GM18507 (cell line): ENCODE results near the gene GRHL3.

Experiments used
- DNase-seq: peaks from one replicate; pipeline ENCODE4 v3.0.0; 2011; ENCODE audit warnings: low read depth; ENCODE audit not compliant: insufficient read length; ENCODE audit errors: extremely low spot score
- FAIRE-seq: peaks from 2 replicates; lab custom pipeline; 2011; peaks lifted over from hg19 to GRCh38; lab: Jason Lieb, UNC

Gene GRHL3

DNA sequence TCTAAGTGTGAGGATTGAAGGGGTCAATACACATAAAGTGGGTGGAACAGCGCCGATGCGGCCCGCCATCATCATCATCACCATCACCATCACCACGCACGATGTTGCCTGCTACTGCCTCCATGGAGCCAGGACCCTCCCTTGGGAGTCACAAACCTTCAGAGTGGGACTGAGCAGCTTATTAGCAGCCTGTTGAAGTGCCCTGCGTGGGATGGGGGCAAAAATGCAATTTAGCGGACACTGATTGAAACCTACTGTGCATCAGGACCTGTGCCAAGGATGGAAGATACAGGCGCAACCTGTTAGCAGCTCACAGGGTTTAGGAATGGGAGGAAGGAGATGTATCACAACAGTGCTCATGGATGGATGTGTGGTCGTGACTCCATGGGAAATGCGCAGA, 67.8 kb downstream of the GRHL3 start:
- no peak for FAIRE-seq
- DNase-seq = no peak

- FAIRE-seq = no peak
Measured at GRCh38 chr1:24387636-24388175, 68.5 kb downstream of the GRHL3 start.

DNA sequence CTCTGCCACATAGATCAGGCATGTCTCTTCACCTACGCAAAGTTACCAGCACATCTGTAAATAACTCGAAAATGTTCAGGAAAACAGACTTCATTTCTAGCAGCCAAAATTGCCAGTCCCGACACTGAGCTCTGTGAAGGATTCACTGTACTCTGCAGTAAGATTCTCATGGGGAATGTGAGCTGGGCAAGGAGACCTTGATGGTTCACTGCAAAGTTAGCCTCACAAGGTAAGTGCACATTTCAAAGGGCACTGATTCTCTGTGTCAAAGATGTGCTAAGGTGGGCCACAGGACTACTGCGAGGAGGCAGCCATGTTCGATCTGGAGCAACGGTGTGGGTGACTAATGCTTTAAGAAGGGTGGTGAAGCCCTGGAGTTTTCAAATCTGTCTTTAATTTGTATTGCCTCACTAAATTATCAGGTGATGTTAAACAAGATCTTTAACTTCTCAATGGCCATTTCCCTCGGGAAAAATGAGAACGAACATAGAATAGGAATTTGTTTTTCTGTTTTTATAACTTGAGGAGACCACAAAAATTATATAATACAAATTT, 69.3 kb downstream of the GRHL3 start:
- no peak for FAIRE-seq
- no peak for DNase-seq

More at GRCh38 chr1:24387636-24388175, 68.5 kb downstream of the GRHL3 start:
- no peak for DNase-seq

- DNase-seq = no peak
- no peak for FAIRE-seq
Measured at GRCh38 chr1:24389231-24389678, 70.1 kb downstream of the GRHL3 start.

DNA sequence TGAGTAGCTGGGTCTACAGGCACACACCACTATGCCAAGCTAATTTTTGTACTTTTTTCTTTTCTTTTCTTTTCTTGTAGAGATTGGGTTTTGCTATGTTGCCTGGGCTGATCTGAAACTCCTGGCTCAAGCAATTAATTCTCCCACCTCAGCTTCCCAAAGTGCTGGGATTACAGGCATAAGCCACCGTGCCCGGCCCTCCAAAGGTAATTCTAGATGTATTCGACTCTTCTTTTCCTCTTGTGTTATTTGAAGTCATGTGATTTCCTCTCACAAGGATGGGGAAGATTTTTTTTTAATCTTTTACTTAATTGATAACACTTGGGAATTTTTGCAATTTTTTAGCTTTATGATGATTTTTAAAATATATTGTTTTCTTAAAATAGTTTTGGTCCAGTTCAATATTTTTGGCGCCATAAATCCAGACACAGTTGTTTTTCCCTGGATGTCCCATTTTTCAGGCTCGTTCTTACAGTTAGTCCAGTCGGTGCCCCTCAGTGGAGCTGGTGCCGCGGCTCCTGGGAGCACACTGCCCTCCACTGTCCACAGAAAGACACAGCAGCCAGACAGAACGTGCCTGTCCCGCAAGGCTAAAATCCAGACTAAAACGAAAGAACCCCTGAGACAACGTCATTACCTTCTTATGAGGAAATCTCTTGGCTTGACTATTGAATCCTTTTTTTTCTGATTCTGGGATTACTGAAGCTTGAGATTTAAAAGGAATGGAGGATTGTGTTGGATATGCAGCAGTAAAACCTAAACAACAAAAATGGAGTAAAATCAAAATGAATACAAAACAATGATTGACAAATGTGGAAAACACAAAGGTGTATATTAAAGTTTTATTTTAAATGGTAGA, 72.0 kb downstream of the GRHL3 start:
- no peak for FAIRE-seq
- DNase-seq = no peak

GRCh38 chr1:24391882-24392603, 72.9 kb downstream of the GRHL3 start:
- DNase-seq (no peak), FAIRE-seq (peak; percentile 90)

- no peak for DNase-seq
- FAIRE-seq = no peak
Measured at GRCh38 chr1:24392604-24392946, 73.4 kb downstream of the GRHL3 start.

DNA sequence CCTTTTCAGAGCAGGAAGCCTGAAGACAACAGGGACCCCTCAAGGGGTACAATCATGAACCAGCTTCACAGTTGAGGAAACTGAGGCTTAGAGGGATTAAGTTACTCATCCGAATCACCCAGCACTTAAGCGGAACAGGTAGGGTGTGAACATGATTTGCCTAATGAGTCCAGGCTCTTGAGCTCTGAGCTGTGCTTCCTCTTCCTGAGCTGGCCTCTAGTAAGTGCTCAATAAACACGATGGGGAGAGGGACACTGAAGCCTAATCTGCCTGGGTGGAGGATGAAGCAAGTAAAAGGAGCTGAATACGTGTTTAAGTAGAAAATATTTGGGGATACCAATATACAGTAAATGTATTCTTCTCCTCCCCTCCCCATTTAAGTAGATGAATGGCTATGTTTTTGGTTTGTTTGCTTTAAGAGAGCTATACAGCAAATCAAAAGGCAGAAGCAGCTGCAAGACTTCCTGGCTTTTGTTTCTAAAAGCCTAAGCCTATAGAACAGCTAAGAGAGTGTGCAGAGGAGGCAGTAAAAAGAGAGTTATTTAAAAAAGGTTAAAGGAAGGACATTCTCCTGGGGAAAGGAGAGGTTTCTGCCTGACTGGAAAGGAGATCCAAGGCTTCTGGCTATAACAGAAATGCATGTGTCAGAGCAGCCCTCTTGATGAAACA, 74.0 kb downstream of the GRHL3 start:
- peak; percentile 88 for FAIRE-seq
- no peak for DNase-seq

DNA sequence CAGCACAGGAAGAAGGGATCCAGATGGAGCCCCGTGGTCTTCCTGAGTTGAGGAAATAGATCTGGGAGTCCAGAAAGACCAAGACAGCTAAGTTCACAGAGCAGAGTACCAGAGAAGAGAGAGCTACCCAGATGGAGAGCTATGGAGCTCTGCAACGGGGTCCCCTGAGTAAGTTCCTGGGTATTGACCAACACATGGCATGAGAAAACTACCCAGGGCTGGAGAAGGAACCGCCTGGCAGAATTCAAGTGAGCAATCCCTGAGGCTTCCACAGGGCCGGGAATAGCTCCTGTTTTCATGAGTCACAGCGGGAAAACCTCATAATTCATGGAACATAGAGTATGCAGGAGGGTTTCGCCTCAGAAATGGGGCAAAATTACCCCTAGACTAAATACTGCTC, 74.7 kb downstream of the GRHL3 start:
- DNase-seq (no peak), FAIRE-seq (no peak)

DNA sequence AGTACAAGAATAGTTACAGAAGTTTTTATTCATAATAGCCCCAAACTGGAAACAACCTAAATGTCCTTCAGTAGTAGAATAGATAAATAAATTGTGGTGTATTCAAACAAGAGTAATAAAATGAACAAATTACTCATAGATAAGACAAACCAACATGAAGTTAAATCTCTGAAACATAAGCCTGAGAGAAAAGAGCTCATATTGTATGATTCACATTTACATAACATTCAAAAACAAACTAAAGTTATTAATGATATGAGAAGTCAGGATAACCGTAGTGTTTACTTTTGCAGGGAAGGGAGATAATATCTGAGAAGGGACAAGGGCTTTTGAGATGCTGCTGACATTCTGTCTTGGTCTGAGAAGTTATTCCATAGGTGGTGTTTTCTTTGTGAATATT, 80.9 kb downstream of the GRHL3 start:
- DNase-seq (no peak), FAIRE-seq (no peak)

DNA sequence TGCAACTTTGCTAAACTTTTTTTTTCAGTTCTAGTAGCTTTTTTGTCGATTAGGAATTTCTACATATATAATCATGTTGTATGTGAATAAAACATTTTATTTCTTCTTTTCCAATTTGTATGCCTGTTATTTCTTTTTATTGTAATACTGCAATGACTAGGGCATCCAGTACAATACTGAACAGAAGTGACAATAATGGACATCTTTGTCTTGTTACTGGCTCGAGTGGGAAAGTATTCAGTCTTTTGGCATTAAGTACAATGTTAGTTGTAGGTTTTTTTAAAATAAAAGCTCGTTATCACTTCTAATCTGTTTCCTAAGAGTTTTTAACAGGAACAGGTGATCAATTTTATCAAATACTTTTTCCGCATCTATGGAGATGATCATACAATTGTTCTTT, 84.6 kb downstream of the GRHL3 start:
- no peak for FAIRE-seq
- DNase-seq = no peak
